ENCODE results near the gene EGLN1. TPM values are rescaled to one million over a fixed set of nuclear protein-coding genes. Genes with fewer than 3 reads are reported as not detected.

EGLN1 gene
- total RNA-seq, 2 experiments from 2014 or later = 19.0 to 36.6 TPM

GRCh38 chr1:231381729-231382128, 40.4 kb downstream of the EGLN1 start:
- Histone ChIP-seq H3K36me3 (ENCODE audit: insufficient read depth, low read length) (no peaks in the 10 kb centered on the region), H4K20me1 (ENCODE audit: insufficient read depth, low read length) (no peaks in the 10 kb centered on the region), H3K79me2 (ENCODE audit: insufficient read depth, low read depth, low read length) (peaks cover 14% of the 10 kb centered on the region; the same call in 1 of the 2 replicates), H3K4me3 (ENCODE audit: low read depth, low read length, poor library complexity, severe bottlenecking) (no peak overlapping the region), H3K9me3 (ENCODE audit: low read length) (no peaks in the 10 kb centered on the region), H2AFZ (ENCODE audit: low read length) (no peak overlapping the region), H3K4me1 (ENCODE audit: insufficient read depth, low read length, poor library complexity, severe bottlenecking) (no peaks in the 10 kb centered on the region), H3K4me2 (ENCODE audit: low read length) (no peak overlapping the region), H3K9me2 (ENCODE audit: insufficient read depth, low read length) (no peaks in the 10 kb centered on the region), H3K27ac (ENCODE audit: low read depth, low read length, poor library complexity, severe bottlenecking) (no peak overlapping the region)
- intact Hi-C loops (cut with micrococcal nuclease; ENCODE audit: unreplicated experiment) = no loop called here
- CTCF ChIA-PET (ENCODE audit: unreplicated experiment) = no interaction called here
- TF ChIP-seq EZH2phosphoT487 (IDR thresholded peaks at IDR 0.05; ENCODE audit: borderline replicate concordance, low read depth, low read length) (no peak), CTCF (conservative IDR thresholded peaks at IDR 0.05; ENCODE audit: low read length) (no peak)
- POLR2A ChIA-PET = interaction anchor here (0.7 to 1.3 kb wide), 3 partner anchors 12 to 21 kb away, joined by 3 to 5 read pairs (median 5); no protein-coding TSS in a partner anchor
- no peak for DNase-seq (ENCODE audit: low spot score)
- BruUV-seq (replicated peaks) = no TSS peak

GRCh38 chr1:231376875-231377549, 45.1 kb downstream of the EGLN1 start:
- Histone ChIP-seq H3K4me3 (ENCODE audit: low read depth, low read length, poor library complexity, severe bottlenecking) (no peak overlapping the region), H3K4me1 (ENCODE audit: insufficient read depth, low read length, poor library complexity, severe bottlenecking) (no peaks in the 10 kb centered on the region), H3K79me2 (ENCODE audit: insufficient read depth, low read depth, low read length) (peaks cover 9% of the 10 kb centered on the region; the same call in 1 of the 2 replicates), H3K9me3 (ENCODE audit: low read length) (no peaks in the 10 kb centered on the region), H2AFZ (ENCODE audit: low read length) (no peak overlapping the region), H4K20me1 (ENCODE audit: insufficient read depth, low read length) (no peaks in the 10 kb centered on the region), H3K36me3 (ENCODE audit: insufficient read depth, low read length) (no peaks in the 10 kb centered on the region; the same call in 1 of the 2 replicates), H3K9me2 (ENCODE audit: insufficient read depth, low read length) (no peaks in the 10 kb centered on the region), H3K4me2 (ENCODE audit: low read length) (no peak overlapping the region), H3K27ac (ENCODE audit: low read depth, low read length, poor library complexity, severe bottlenecking) (no peak overlapping the region)
- no TSS peak for BruUV-seq (replicated peaks)
- no peak for TF ChIP-seq CTCF (conservative IDR thresholded peaks at IDR 0.05; ENCODE audit: low read length)
- no peak for TF ChIP-seq EZH2phosphoT487 (IDR thresholded peaks at IDR 0.05; ENCODE audit: borderline replicate concordance, low read depth, low read length)
- CTCF ChIA-PET (ENCODE audit: unreplicated experiment) = no interaction called here
- POLR2A ChIA-PET = interaction anchor here (0.5 to 1.4 kb wide), 2 partner anchors 14 to 1829 kb away, joined by 4 to 5 read pairs; no protein-coding TSS in a partner anchor
- intact Hi-C loops (cut with micrococcal nuclease; ENCODE audit: unreplicated experiment) = no loop called here
- DNase-seq (ENCODE audit: low spot score) = no peak

- no peak overlapping the region for H3K27ac ChIP-seq (ENCODE audit: low read depth, low read length, poor library complexity, severe bottlenecking)
- H3K9me3 ChIP-seq (ENCODE audit: low read length) = no peaks in the 10 kb centered on the region
- H3K36me3 ChIP-seq (ENCODE audit: insufficient read depth, low read length) = no peaks in the 10 kb centered on the region; the same call in 1 of the 2 replicates
- no peak overlapping the region for H2AFZ ChIP-seq (ENCODE audit: low read length)
- no peak overlapping the region for H3K4me2 ChIP-seq (ENCODE audit: low read length)
- no peak for DNase-seq (ENCODE audit: low spot score)
- H3K4me1 ChIP-seq (ENCODE audit: insufficient read depth, low read length, poor library complexity, severe bottlenecking) = no peaks in the 10 kb centered on the region
- H3K9me2 ChIP-seq (ENCODE audit: insufficient read depth, low read length) = no peaks in the 10 kb centered on the region
- H3K4me3 ChIP-seq (ENCODE audit: low read depth, low read length, poor library complexity, severe bottlenecking) = no peak overlapping the region
- H4K20me1 ChIP-seq (ENCODE audit: insufficient read depth, low read length) = no peaks in the 10 kb centered on the region
- TF ChIP-seq EZH2phosphoT487 (IDR thresholded peaks at IDR 0.05; ENCODE audit: borderline replicate concordance, low read depth, low read length) (no peak), CTCF (conservative IDR thresholded peaks at IDR 0.05; ENCODE audit: low read length) (no peak)
- H3K79me2 ChIP-seq (ENCODE audit: insufficient read depth, low read depth, low read length) = peaks cover under 1% of the 10 kb centered on the region; the same call in 1 of the 2 replicates
- POLR2A ChIA-PET = interaction anchor here (1.4 kb wide), 1 partner anchor 13 kb away, joined by 4 read pairs; no protein-coding TSS in a partner anchor
- CTCF ChIA-PET (ENCODE audit: unreplicated experiment) = no interaction called here
- no TSS peak for BruUV-seq (replicated peaks)
- intact Hi-C loops (cut with micrococcal nuclease; ENCODE audit: unreplicated experiment) = no loop called here
Observed at GRCh38 chr1:231376101-231376500, 46.0 kb downstream of the EGLN1 start.
